HG03135 (cell line): ENCODE data around the gene COL19A1.

Experiments used
- ATAC-seq: cut with Tn5 transposase; IDR thresholded peaks from one replicate; pipeline ENCODE4 v1.9.1; 2021; ENCODE audit warnings: mild to moderate bottlenecking, moderate library complexity; ENCODE audit not compliant: unreplicated experiment

Gene COL19A1

DNA sequence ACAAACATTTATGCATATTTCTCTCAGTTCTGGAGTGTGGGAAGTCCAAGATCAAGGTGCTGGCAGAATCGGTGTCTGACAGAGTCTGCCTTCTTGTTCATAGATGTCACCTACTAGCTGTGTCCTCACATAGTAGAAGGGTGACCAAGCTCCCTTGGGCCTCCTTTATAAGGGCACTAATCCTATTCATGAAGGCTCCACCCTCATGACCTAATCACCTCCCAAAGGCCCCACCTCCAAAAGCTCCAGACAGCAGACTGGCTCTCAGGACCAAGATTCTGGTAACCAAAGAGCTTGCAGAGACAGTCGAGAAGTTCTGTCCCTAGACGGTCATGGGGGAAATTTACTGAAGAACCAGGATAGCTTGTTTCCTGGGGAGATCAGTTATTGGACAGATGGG is 297.4 kb downstream of the COL19A1 start:
- ATAC-seq = no peak

DNA sequence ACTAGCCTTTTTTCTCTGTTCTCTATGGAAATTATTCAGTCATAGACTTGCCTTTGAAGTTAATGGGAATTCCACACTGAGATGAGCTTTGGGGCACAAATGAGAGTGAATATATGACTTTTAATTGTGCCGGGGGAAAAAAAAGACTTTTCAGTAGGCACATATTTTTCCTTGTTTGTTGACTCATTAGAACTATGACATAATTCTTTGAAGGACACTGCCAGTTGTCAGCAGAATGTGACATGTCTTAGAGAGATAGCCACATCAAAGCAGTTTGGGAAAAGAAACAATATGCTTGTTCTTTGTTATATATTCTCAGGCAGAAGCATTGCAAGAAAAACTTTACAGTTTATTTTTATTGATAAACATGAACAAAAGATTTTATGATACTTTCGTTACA is 298.2 kb downstream of the COL19A1 start:
- ATAC-seq = no peak

DNA sequence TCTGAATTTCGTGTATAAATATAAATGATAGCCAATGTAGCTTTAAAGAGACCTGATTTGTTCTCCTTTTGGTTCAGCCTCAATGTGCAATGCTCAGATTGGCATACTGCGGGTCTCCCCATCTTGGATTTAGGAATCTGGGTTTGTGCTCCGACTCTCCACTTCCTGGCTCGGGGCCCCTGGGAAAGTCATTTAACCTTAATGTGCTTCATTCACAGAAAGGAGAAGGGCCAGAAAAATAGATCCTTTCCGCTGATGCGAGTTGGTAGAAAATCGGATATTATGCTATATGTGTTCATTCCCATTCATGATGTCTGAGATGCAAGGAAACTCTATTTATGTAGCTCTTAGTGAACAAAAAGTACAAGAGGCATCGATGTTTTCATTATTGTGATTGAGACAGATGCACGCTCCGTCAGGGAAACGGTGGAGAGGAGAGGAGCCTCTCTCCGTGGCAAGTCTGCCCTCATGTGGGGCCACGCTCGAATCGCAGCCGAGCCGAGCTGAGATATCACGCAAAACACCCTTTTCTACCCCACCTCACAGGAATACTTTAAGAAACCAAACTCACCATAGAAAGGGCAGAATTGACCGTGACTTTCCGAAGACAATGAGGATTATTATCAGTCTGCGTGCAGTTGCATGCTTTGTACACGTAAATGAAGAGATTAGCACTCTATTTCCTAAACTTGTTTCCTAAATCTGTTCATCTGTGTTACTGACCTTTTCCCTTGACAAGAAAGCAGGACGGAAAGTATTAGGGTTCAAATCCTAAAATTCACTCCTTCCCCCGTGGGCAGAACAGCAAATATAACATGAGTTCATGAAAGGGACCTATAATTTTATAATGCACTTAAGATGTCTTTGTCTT is 300.0 kb downstream of the COL19A1 start:
- ATAC-seq = peak; percentile 87

DNA sequence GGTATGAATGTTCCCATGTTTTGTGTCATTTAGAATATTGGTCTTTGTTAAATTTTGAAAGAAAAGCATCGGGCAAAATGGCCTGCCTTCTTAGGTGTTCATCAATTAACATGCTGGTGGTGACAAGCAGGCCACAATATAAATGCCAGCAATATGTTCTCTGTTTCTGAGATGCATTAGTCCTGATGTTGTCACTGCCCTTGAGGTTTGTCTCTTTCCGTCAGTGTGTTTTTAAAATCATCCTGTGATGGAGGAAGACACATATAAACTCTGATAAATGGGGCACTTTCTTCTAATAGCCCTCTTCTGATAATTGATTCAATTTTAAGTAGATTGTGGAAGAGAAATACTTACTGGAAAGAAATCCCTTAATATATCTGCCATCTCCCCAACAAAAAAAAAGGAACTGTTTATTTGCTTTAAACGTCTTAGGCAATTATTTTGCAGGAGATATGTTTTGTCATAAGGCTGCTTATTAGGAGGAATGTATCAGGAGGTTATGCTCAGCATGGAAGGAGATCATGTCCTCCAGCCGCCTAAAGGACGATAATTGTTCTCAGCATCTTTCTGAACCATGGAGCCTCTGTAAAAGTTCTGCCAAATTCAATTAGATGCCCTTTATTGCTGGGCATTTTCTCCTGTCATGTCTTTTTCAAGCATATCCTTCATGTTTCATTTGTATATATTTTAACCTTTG is 302.5 kb downstream of the COL19A1 start:
- no peak for ATAC-seq

DNA sequence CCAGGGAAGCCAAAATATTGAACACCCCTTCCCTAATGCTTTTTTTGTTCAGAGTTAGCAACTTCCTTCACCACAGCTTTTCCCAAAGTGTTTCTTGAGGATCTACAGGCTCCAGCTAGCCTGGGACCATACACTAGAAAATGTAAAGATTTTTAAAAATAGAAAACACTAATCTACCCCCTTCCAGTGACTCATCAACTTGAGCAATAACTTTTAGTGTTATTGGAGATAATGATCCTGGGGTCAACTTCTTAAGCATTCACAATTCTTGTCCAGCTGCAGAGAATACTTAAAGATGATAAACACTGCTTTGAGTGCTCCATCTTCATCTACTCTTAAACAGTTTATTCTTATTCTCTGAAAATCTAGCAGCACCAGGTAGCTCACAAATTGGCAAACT is 304.9 kb downstream of the COL19A1 start:
- ATAC-seq = no peak

DNA sequence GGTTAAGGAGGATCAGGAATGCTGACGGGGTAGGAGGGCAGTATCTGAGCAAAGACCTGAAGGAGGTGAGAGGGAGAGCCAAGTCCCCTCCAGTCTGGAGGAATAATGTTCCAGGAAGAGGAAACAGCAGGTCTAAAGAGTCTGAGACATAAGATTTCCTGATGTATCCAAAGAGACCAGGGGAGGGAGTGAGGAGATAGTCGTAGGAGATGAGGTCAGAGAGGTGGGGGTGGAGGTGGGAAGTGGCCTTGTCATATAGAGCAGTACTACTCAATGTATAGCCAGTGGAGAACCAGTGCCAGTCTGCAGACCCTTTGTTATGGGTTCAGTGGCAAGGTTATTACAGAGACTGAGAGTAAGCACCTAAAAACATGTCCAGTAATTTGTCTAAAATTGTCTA is 305.9 kb downstream of the COL19A1 start:
- no peak for ATAC-seq

DNA sequence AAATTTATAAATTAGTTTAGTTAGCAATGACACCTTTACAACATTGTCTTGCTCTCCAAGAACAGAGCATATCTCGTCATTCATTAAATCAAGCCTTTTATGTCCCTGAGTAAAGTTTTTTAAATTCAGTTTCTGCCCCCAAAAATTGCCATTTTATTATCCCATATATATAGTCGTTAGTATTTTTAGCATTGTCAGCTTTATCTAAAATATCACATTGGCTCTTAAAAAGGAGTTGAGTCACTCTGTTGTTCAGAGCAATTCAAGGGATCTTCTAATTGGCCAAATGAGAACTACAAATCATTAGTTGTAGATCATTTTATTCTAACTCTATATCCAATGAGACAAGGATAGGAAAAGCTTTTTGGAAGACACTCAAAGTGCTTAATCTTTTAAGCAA is 309.4 kb downstream of the COL19A1 start:
- no peak for ATAC-seq

DNA sequence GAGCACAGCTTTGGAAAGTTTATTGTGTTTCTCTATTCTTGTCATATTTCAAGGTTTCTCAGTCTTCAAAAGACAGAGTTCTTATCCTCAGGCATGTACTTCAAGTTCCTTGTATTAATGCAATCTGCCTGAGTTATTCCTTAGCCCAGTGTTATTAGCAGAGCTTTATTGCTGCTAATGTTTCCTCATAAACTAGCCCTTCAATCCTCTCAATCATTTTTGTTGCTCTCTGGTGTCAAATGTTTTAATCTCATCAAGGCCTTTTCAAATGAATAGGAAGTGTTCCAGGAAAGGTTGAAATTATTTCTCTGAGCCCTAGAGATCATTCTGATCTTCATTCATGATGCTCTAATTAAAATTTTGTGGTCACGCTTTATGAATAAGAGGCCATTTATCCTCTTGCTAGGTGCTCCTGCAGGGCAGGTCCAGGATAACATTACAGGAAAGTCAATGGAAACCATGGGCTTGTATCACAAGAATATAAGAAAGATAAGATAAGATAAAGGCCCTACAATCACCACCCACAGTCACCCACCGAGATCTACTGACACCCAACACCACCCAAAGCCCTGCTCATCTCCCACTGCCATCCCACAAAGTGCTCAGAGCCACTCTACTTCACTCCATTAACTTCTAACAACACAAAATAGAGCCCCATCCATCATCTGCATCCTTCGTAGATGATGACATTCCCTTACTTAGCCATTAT is 310.6 kb downstream of the COL19A1 start:
- no peak for ATAC-seq

DNA sequence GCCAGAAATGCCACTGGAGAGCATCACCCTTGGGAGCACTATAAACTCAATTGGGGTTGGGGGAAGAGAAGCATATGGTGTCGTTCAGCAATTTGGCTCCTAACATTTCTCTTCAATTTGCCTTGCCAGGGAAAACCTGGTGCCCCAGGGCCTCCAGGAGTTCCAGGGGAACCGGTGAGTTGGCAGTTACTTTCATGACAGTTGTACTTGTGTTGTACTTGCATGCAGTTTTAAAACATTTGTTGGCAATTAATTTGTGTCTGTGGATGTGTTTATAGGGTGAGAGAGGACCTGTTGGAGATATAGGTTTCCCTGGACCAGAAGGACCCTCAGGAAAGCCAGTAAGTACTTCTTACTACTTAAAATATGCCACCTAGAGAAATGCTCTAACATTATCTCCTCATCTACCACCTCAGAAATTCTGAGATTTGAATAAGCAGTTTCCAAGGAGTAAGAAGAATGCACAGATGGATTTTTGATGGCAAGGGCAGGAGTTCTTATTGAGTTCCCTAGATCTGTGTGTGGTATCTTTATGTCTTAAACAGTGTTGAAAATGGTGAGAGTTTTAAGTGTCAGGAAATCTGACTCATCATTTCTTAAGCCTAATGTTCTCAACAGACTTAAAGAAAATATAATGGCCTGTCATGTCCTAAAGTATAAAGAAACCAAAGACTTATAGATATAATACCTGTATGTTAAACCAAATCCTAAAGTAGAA is 314.0 kb downstream of the COL19A1 start:
- no peak for ATAC-seq

DNA sequence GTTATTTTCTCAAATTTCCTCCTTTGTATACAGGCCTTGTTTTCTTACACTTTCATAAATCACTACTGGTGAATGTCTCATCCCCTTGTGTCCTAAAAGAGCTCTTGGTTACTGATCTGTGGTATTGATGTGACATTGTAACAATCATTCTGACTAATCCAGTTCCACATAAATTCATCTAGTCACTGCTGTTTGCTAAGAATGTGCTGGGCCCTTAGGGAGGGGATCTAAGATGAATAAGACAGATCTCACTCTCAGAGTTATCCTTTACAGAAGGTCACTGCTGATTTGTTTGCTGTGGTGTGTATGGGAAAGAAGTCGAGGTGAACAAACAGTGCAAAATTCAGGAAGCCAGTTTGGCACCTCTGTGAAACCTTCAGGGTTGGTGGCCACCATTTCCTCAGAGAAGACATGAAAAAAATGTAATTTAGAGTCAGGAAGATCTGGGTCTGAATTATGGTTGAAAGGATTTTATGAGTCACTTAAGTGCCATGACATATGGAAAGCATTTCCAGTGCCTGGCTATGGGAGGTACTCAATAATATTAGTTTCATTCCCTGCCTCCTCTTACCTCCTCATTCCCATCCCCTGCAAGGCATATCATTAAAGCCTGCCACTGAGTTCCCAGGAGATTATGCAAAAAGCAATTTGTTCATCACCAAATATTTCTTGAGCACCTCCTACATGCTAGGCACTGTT is 314.7 kb downstream of the COL19A1 start:
- ATAC-seq = no peak

DNA sequence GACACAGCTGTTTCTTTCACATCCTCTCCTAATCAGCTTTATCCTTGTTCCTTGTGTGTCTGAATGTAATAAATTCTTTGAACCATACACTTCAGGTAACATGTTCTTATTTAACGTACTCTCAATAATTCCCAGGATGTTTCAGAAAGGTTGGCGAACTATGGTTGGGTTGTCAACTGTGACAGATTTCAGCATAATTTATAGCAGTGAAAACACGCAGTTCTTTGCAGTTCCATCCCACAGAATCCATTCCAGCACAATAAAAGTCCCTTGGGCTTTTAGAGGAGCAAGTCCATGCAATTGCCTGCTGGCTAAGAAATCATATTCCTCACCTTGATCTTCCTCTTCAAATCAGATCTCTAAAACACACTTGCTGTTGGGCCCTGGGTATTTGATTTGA is 317.2 kb downstream of the COL19A1 start:
- no peak for ATAC-seq

DNA sequence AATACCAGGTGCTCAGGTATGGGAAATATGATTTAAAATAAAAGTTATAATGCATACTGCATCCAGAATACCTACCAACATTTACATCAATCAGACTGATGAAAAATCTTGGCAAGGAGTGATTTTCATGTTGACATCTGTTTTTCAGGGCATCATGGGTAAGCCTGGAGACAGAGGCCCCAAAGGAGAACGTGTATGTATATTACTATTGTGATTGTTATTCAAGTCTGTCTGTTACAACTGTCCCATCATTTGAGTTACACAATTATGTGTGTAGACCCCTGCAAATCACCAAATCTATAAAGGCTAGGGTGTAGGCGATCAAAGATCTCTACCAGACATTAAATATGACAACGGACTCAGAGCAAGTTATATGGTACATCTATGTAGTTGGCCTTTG is 318.4 kb downstream of the COL19A1 start:
- no peak for ATAC-seq

DNA sequence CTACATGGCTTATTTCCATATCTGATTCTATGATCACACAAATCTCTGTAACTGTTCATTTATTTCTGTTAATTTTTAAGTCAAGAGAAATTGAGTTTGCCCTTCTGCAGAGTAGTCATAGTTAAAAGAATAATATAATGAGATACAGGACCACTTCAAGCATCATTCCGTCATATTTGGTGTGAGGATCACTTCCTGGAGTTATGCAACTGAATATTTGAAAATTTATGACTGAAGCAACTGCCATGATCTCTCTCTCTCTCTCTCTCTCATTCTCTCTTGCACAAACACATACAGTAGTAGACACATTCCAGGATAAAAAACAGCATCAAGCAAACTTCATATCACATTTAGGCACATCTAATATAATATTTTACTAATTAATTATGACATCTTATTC is 320.1 kb downstream of the COL19A1 start:
- ATAC-seq = no peak

DNA sequence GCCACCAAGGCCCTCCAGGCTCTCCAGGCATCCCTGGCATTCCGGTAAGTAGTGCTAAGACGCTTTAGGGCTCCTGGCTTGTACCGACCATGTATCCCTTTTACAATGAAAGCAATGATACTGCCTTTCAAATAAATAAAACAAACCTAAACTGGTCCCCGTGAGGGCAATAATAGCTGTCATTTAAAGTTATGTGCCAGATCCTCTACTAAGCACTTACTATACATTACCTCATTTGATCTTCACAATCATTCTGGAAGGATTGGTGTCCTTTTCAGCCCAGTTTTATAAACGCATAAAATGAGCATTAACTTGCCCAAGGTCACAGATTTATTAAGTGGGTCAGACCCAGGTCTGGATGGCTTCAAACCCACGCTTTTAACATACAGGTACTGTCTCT is 321.8 kb downstream of the COL19A1 start:
- ATAC-seq = no peak

DNA sequence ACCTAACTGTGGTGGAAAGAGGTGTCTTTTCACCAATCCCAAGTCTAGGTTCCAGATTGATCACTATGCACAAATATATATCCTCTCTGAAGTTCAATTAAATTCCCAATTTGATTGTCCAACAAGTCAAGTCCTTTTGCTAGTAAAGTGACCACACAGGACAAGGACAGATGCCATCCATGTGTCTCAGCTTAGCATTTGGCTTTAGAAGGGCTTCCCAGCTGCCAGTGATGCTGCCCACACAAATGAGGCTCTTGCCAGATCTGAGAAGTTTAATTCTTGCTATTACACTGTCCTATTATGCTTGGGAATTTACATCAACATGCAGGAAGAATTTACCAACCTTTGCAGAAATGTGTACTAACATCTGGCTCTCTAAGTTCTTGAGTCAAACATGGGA is 328.1 kb downstream of the COL19A1 start:
- no peak for ATAC-seq

DNA sequence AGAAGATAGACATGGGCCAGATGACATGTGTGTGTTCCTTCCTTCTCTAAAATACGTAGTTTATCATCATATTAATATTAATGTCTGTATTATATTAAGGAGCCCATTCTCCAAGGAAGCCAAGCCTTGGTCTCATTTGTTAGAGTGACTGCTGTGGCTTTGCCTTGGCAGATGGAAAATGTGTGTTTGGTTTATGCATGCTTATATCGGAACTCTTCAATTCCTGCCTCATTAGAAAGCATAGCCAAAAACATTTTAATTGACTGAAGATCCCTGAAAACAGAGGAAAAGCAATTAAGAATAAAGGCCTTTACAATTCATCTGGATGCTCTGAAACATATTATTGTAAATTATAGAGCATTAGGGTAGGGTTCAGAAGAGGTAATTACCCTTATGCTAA is 330.2 kb downstream of the COL19A1 start:
- no peak for ATAC-seq

DNA sequence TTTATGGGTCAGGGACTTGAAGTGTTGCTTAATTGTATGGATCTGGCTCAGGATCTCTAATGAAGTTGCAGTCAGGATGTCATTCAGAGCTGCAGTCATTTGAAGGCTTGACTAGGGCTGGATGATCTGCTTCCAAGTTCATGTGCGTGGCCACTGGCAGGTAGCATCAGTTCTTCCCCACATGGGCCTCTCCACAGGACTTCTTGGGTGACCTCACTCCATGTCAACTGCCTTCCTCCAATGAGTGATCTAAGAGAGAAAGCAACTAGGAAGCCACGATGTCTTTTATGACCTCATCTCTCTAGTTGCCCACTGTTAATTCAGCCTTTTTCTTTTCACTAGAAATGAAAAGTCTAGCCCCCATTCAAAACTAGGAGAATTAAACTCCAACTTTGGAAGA is 332.4 kb downstream of the COL19A1 start:
- ATAC-seq = no peak

DNA sequence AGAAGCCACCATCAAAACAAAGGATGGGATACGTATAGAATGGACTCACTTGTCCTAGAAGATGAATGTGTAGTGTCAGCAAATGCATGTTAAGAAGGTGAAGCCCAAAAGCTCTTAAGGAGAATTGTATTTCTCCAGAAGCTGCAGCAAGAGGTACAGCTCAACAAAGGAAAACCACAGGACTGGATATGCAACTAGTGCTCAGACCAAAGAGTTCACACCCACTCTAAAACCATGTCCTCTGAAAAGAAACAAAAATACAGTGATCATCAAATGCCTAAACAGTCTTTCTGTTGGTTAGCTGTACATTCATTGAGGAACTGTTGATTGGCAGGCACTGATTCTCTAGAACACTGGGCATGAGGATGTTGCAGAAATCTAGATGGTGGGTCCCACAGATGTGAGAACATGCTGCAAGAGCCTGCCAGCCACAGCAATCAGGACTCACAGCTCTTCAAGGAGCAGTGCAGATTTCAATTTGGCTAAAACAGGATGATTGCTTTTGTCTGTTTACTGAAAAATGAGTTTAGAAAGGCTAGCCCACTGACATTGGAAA is 342.0 kb downstream of the COL19A1 start:
- no peak for ATAC-seq

DNA sequence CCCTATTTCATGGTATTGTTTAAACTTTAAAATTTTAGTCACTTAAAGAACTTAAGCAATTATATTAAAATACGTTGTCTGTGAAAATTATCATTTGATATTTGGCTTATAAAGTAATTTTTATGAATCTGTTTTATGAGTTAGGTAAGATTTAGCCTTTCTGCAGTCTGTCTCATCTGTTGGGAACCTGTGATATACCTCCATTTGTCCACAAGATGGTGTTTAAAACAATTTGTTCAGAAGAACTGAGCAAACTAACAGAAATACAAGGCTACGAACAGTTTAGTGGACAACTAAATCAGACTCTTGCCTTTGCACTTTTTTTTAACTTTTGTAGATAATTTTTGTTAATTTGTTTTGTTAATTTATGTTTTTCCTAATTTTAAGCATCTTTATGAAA is 344.1 kb downstream of the COL19A1 start:
- no peak for ATAC-seq

DNA sequence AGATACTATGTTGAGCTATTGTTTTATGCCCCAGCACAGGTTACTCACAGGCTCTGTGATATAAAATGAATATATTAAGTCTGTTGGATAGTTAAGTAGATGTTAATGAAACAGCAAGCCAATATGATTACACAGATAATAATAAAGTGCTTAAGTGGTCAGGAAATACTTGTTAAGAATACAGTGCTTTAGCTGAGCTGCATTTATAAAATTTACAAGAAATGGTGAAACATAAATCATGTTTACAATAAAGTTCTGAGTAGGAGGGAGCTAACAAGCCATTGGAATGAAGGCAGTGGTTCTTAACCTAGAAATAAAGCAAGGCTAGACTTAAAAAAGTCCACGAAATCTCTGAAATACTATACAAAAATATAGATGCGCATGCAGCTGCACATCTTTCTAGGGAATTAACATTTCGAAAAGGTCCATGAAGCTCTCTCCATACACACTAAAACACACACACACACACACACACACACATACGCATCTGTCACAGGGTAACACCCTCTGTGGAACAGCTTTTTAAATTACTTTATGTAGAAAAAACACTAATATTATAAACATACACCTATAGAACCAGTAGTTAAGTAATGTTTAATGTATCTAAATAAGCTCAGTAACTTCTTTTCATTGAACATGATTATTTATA is 349.2 kb downstream of the COL19A1 start:
- ATAC-seq = no peak
